SIG-M5 treated with dmso at 0.1 percent for 504 hours (cell line): ENCODE data around the gene SLC9A9.
A peak's percentile ranks its signal among the peaks of the same experiment; 100 is the strongest.
"Not testable (repeated sequence)": the region's sequence is repeated elsewhere in the genome, so short reads cannot be mapped to it uniquely, and the experiment has no call there.

Source experiments
- DNase-seq: peaks from one replicate; lab custom pipeline; 2025; ENCODE audit not compliant: unreplicated experiment; lab: John Stamatoyannopoulos, UW

Gene SLC9A9

DNA sequence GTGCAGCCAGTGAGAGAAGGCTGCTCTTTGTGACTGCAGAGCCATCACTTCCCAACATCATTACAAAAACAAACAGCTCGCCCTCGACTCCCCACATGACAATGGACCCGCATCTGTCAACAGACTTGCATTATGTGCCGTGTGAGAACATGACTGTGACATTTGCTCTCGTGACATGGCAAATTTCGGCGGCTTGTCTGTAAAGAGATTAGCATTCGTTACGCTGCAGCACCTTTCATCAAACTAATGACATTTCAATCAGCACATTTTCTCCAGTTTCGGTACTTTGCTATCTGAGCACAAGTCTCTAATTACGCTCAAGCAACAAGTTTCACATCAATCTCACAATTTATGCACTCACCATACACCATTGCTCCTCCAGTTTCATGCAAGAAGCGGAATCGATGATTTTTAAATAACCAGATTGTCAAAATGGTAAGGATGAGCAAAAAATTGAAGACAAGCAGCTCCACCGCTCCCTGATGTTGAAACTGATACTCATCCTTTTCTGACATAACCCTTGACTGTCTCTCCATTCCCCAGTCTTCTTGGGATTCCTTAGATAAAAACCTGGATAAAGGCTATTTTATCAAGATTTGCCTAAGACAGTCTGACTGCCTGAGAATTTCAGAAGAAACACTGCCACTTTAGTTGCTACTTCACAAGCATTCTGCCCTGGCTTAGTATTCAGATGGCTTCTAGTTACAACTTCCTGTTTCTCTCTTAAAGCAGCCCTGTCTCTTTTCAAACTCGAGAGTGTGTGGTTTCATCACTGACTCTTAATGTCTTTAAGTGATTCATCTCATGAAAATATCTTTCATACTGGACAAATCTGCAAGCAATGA lies at the start of gene SLC9A9:
SLC9A9 (minus strand) TSS at position 682 of the 845 bp plus-strand sequence; CDS start at position 536, 146 bp downstream.
- peak; percentile 90 for DNase-seq

- DNase-seq, result no peak
Measured at GRCh38 chr3:143897576-143898295, 49.5 kb upstream of the SLC9A9 start.

DNA sequence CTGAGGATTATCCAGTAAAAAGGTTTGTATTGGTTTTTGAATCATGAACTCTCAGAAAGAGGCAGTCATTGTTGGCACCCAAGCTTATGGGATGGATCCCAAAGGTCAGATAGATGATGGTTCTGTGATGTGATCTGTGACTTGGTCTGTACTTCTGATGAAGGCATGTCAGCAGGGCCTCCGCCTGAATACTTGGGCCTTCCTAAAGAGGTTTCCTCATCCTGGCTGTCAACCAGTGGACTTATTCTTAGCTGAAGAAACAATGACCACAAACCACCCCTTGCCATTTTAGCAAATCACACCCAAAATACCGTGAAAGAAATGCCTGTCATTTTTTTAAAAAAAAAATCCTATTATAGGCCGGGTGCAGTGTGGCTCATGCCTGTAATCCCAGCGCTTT lies 48.2 kb upstream of the SLC9A9 start:
- no peak for DNase-seq

- DNase-seq, result no peak
Measured at GRCh38 chr3:143895805-143896204, 47.5 kb upstream of the SLC9A9 start.

DNA sequence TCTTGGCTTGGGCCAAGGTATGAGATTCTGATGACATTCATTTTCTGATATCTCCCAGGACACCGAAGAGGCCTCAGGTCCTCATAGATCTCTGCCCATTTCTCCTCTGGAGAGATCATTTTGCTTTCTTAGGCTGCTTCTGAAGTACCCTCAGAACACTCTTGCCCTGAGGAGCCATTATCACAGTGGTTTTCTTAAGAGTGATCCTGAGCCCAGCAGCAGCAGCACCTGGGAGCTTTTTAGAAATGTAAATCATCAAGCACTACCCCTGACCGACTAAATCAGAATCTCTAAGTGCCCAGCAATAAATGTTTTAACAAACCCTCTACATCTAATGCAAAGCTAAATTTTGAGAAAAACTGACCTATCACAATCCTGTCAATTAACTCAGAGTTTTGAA lies 40.6 kb upstream of the SLC9A9 start:
- no peak for DNase-seq

- no peak for DNase-seq
Measured at GRCh38 chr3:143888166-143888565, 39.9 kb upstream of the SLC9A9 start.

GRCh38 chr3:143885780-143886427 lies 37.6 kb upstream of the SLC9A9 start:
- DNase-seq, result peak; percentile 72

GRCh38 chr3:143884861-143885260 lies 36.6 kb upstream of the SLC9A9 start:
- no peak for DNase-seq

DNA sequence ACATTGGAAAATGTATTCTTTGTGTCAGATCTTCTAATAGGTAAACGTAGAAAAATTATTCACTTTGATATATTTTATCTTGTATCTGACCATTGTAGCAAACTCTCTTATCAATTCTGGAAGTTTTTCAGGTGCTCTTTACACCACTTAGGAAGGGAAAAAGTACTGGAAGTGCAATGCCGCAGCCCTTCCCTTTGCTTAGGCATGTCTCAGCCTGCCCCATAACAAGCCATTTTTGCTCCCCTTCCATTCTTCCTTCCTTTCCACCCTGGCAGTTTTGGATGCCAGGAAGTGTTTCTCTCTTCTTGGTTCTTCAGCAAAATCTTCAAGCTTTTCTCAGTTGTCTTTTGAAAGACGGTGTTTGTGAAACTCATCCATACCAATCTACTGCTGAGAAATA lies 34.9 kb upstream of the SLC9A9 start:
- DNase-seq, result no peak

- DNase-seq, result no peak
Measured at GRCh38 chr3:143881095-143881494, 32.8 kb upstream of the SLC9A9 start.

- no peak for DNase-seq
Measured at GRCh38 chr3:143875546-143875945, 27.3 kb upstream of the SLC9A9 start.

DNA sequence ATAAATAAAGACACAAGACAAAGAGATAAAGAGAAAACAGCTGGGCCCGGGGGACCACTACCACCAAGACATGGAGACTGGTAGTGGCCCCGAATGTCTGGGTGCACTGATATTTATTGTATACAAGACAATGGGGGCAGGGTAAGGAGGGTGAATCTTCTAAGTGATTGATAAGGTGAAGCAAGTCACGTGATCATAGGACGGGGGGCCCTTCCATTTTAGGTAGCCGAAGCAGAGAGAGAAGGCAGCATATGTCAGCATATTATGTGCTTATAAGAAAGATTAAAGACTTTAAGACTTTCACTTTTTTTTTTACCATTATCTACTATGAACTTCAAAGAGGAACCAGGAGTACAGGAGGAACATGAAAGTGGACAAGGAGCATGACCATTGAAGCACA lies 25.3 kb upstream of the SLC9A9 start:
- DNase-seq, result not testable (repeated sequence)

- DNase-seq, result no peak
Measured at GRCh38 chr3:143865302-143865701, 17.0 kb upstream of the SLC9A9 start.

GRCh38 chr3:143859465-143860203 lies 11.4 kb upstream of the SLC9A9 start:
- DNase-seq, result no peak

DNA sequence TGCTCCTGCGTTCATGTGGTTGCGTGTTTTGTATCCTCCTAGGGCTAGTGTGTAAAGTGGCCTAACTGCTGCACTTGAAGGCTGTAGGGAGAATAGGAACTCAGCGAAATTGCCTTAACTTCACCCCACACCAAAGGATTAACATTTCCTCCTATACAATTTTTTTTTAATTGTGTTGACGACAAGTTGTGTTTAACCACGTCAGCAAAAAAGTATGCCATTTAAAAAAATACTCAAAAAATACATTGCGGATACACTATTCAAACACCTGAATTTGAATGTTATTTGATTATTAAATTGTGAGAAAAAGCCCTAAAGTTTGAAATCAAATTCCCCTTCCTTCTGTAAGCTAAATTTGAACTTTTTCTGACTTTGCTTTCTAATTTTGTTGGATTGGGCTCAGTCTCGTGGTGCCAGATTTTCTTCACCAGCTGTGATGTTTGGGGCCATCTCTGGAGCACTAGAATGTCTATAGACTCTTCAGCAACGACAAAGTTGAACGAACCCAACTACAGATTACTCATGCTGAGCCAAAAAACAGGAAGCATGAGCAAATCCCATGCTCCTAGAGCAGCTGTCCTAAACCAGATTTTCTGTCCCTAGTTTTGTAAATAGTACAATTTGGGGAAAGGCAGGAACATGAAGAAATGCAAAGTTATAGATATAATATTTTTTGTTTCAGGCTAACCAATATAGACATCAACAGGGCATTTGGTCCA lies 8.1 kb upstream of the SLC9A9 start:
- no peak for DNase-seq

DNA sequence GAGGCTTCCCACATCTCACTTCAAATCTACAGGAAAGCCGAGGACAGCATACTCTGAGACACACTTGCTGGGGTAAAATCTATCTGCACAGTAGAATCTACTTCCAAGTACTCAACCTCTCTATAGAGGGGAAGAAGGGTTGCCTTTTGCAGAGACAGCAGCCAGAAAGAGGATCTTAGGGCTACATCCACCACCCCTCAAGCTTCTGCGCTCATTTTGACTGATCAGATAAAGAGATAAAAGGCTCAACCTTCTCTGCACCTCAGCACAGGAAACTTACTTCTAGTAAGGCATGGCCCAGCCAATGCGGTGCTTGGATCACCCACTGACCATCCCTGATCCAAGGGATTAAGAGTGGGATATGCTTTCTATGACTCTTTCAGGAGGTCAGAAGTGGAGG lies 6.9 kb upstream of the SLC9A9 start:
- DNase-seq, result no peak

DNA sequence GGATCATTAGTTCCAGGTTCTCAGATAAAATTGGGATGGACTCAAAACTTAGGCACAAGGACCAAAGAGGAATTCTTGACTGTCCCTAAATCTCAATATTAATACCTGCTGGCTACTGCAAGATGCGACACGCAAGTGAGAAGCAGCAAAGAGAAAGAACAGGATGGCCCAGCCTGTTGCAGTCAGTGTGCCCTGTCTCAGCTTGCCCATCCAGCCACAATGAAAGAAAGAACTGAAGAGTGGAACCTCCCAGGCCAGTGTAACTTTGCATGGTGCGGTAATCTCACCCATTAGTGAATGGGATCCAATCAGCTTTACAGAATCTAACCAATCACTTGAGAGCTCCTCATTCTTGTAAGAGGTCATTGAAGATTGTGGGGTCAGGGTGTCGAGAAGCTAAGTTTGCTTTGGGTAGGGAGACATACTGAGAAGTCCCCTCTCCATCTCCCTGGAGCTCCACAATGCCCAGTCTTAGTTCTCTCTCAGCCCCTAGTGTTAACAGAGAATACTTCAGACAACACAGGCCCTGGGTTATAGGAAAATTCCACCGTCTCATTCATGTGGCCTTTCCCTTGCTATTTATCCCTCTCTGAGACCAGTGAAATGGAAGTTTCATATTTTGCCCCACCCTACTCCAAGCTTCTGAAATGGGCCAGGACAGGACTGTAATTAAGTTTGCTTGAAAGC lies 3.2 kb upstream of the SLC9A9 start:
- DNase-seq, result no peak

- DNase-seq, result no peak
Measured at GRCh38 chr3:143850877-143851276, 2.6 kb upstream of the SLC9A9 start.

- peak; percentile 20 for DNase-seq
Measured at GRCh38 chr3:143849854-143850549, 1.7 kb upstream of the SLC9A9 start.
